Mesenteric fat pad (tissue), 1 donor: ENCODE measurements around the gene ZNF521. TPM values are rescaled to one million over a fixed set of nuclear protein-coding genes. Genes with fewer than 3 reads are reported as not detected.

ENCODE experiments used
- DNase-seq: peaks from one replicate; pipeline ENCODE4 v3.0.0-alpha.2; 2020; ENCODE audit warnings: low spot score
- total RNA-seq: library from RNA; stranded (reverse); fragmentation: NEBNext Ultra II Directional; extraction: Animal tissue kit (Norgen Biotek cat#: 25700); gene quantifications from one replicate; pipeline ENCODE4 v1.2.1, GENCODE V29; 2021
- donor health status: DM: yes; HTN: yes; CAD: no.

ZNF521 gene
- total RNA-seq, 1 donor from 2014 or later, result 20.4 TPM

DNA sequence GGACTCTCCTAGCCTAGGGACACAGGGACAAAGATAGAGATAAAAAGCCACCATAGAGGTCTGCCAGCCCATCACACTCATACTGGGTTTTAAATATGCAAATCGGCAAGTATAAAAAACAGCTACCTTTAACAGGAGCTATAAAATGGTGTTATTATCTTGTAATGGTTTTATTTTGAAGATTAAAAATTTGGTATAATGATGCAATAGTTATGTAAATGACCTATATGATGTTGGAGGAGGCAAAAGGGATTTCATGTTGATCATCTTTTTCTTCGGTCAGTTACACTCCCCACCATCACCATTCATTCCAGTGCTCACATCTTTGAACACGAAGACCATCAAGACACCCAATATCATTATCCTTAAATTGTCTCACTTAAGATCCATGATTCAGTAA lies 11.2 kb downstream of the ZNF521 start:
- no peak for DNase-seq

DNA sequence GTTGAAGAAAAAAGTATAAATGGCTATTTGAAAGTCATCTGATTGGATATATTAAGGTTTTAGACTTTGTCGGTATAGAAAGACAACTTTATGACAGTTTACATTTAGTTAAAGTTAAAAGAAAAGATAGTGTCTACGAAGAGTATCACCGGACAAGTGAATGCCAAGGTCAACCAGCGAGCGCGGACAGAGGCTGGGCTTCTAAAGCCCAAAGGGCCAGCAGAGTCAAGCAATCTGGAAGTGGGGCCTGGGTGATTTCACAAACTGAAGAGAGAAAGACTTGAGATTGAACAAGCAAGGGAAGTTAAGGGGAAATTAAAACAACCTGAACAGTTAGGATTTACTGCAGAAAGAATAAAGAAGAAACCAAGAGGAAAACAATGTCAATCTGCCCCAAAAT lies 16.3 kb downstream of the ZNF521 start:
- DNase-seq, result no peak

DNA sequence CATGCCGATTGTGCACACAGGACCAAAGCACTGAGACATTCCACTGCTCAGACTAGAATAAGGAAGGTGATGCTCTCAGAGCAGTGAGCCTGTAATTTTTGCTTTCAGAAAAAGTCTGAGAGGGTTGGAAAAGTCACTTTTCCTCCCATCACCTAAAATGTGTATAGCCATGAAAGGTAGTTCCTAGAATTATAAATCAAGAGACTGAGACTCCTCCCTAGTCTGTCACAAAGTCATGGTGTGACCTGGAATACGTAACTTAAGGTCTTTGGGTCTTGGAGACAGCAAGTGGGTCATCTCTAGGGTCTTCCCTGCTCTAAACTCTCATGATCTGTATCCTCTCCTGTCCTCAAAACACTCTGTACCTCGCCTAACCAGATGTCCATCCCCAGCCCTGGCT lies 16.9 kb downstream of the ZNF521 start:
- DNase-seq, result no peak

DNA sequence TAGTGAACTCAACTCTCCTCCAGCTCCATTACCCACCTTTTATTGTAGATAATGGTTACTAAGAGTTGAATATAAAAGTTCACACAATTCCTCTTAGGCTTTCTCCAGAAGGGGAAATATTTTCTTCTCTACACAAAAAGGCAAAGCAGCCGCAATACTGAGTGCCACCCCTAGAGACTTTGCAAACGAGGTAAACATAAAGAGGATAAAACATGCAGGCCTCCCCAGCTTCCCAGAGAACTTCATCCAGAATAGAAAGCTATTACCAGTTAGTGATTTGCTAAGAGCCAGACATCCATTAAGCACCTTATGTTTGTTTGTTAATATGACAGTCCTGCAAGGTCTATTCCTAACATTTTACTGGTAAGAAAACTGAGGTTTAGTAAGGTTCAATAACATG lies 17.4 kb downstream of the ZNF521 start:
- DNase-seq, result no peak

DNA sequence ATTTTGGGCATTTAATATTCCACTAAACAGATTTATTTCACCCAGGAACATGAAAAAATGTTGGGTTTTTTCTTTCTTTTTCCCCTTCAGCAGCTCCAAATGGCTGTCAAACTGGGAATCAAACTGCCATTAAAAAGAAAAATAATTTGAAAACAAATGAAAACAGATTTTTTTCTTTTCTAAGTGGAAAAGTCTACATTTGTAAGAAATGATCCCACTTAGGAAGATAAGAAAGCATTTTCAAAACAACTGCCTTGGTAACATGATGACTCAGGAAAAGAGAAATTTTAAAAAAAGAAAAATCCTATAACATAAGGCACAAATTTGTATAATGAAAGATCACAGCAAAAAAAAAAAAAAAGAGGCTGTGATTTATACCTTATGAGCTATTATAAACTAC lies 20.0 kb downstream of the ZNF521 start:
- no peak for DNase-seq

DNA sequence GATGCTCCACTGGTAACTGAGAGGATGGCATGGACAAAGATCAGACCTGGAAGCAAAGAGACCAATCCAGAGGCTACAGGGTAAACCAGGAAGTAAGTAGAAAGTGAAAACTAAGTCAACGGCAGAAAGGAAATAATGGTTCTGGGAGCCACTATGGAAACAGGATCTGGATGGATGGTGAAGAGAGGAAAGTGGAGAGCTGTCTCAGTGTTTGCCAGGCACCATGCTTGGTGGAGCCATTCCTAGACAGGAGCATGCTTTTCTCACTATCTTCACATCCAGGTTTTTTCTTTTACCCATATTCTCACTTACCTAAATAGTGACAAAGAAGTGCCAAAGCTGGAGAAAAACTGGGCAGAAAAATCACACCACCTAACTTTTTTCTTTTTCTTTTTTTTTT lies 22.2 kb downstream of the ZNF521 start:
- DNase-seq, result no peak

DNA sequence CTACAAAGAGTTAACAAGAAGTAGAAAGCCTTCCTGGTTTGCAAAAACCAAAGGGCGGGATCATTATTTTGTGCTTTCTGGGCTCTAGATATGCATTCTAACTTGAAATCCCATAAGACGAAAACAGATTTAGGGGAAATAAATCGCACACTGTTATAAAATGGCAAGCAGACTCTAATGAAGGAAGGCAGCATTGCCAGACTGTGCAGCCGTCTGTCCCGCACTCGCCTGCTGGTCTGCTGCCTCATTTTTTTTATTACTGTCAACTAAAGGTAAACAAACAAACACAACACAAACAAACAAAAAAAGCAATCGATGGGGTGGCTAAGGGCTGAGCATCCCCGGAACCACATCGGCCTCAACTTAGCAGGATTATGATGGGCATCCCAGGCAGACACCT lies 24.4 kb downstream of the ZNF521 start:
- no peak for DNase-seq

DNA sequence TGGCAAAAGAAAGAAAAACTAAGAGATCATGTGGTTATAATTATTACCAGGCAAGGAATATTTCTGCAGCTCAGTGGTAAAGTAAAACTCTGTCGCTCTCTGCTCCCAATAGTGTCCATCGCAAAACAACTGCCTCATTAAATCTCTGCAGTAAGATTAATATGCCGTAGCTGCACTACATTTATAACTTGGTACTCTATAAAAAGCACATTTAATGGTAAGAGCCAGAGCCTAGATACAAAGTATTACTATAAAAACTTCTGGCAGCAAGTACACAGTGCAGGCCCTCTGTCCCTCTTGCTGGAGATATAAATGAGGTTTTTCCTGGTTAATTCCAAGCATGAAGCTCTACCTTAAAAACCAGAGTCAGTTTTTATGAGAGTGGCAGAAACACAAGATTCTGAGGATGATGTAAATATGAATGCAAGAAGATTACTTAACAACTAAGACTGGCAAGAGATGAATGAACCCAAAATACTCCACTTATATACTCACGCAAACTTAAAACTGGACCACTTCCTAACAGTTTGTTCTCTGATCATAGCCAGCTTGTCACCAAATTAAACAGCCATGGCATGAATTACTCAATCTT lies 25.5 kb downstream of the ZNF521 start:
- no peak for DNase-seq

DNA sequence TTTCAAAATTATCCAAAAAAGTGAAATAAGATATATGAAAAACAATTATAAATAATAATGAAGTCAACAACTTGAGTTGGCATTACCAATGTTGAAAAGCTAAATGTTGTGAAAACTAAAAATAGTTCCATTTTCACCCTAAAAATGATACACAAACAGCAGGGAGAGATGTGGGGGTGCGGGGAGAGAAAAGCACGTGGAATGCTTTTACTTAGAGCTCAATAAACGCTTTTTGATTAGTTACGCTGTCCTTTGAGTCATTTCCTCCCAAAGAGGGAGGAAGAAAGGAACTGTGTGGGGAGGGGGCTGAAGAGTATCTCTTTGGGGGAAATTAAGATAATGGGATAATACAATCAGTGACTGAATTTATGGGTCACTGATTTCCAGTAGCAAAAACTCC lies 29.2 kb downstream of the ZNF521 start:
- no peak for DNase-seq

DNA sequence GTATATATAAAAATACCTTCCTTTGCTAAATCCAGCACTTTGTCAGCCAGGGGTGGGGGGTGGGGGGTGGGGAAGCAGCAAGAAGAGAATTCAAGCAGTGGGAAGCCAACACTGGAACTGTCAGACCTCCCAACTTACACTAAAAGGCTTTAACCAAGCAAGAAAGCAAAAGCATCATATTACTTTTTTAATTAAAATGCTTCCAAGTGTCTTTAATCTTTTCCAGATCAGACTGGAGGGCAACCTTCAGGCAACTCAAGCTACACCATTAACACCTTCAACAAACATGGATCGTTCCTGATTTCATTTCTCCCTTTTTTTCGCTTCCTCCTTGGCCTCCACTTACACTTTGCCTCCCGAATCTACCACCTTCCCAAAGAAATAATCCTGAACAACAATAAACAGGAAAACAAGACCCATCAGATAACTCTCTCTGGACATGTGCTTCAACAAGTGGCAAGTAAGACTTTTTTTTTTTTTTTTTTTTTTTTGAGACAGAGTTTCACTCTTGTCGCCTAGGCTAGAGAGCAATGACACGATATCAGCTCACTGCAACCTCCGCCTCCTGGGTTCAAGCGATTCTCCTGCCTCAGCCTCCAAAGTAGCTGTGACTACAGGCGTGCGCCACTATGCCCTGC lies 35.5 kb downstream of the ZNF521 start:
- DNase-seq, result no peak

DNA sequence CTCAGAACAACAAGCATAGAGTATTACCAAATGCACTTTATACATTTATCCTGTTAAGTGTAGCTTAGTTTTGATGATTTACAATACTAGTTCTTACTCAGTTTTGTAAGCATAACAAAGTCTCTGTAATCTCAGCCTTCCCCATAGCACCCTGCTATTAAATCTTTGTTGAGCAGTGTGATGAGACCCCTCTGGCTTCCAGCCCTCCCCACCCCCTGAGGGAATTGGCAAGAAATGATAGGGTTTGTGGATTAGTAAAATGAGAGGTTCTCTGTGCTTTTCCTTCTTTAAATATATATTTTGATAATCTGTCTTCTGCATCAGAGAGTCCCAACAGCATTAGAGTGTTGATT lies 37.2 kb downstream of the ZNF521 start:
- no peak for DNase-seq

DNA sequence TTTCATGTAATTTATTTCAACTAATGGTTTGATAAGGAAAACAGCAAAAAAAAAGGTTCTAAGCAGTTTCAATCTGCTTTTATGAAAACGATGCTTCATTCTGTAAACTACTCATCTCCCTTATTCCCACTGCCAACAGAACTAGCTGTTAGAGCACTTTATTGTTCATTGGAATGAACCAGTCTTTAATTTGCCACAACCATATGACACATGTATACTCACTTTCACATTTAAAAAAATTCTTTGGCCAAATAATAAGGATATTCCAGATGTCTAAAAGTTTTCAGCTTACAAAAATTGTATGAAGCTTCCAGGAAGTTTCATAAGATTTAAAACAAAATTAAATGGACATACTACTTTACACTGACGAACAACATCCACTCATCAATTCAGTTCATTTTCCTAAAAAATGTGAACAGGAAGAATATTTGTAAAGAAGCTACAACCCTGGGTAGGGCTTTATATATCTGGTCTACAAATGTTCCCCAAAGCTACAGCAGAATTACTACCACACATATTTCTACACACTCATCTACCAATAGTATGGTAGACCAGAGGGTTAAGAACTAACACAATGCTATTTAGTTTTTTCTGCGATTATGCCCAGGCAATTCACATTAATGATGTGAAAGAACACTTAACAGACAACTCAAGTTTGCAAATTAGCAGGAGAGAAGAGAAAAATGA lies 37.7 kb downstream of the ZNF521 start:
- no peak for DNase-seq

DNA sequence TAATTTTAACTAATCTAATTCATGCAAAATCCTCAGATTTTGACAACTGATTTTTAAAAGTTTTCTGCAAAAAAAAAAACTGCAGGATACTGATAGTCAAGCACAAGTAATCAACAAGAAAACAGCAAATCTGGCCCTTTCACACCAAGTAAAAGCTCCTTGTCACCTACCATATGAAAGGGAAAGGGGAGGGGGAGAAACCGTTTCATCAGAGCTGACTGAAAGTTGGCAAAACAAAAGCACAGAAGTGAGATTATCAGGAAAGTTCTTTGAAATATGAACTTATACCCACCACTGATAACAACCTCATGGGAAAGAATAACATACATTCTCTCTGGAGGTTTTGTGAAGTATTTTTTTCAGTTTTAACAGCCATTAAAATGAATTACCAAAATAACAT lies 38.7 kb downstream of the ZNF521 start:
- no peak for DNase-seq

DNA sequence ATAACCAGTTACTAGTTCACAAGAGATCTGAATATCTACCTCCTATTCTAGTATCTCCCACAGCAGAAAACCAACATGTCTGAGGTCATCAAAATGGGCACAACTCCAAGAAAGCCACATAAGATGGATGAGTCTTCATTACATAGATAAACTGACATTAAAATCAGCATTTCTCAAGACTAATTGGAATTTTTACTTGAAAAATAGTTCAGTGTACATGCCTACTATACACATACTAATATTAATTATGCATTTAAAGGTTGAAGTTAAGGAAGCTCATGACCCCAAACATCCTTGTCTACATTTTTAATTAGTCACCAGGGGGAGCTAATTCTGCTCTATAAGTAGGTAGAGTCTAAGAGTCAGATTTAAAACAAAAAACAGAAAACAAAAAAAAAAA lies 41.9 kb downstream of the ZNF521 start:
- DNase-seq, result no peak

DNA sequence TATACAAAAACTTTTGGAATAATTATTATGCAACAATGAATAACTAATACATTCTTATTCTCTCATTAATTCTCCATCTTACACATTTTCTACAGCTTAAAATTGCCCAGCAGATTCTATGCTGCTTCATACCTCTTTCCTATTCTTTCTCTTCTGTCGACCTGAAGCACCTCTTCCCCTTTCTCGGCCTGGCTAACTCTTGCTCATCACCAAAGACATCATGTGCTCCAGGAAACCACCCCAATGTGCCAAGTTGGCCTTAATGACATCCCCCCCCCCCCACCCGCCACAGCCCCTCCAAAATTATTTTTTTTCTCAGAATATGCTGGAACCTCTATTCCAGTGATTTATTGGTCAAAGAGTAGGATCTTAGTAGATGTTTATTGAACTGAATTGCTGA lies 43.6 kb downstream of the ZNF521 start:
- no peak for DNase-seq

DNA sequence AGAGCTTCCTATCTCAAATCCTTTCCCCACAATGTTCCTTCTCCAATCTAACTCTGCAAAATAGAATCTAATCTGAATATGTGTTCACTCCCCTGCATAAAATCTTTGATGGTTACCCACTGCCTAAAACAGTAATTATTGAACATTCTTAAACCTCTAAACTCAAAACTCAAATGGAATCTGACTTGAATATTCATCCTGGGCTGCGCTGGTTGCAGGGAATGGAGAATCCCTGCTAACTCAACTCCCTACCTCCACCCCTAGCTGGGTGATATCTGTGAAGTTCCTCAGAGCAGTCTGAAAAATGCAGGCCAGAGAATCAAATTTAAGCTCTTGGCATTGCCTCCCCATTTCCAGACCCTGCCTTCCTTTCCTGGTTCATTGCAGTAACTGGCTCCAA lies 44.8 kb downstream of the ZNF521 start:
- no peak for DNase-seq

DNA sequence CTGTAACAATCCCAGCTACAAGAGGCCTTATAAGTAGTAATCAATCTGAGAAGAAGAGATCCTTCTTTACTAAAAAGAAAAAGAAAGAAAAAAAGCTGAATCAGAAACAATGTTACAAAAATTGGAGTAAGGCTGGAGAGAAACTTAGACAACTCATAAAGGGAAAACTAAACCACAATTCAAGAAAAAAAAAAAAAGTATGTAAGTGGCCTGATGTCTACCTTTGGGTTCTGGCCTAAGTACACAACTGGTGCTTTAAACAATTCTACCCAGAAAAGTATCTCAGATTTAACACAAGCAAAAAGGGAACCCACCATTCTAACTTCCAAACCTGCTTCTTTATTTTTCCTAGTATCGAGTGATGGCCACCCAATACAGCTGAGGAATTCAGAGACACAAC lies 45.3 kb downstream of the ZNF521 start:
- no peak for DNase-seq

DNA sequence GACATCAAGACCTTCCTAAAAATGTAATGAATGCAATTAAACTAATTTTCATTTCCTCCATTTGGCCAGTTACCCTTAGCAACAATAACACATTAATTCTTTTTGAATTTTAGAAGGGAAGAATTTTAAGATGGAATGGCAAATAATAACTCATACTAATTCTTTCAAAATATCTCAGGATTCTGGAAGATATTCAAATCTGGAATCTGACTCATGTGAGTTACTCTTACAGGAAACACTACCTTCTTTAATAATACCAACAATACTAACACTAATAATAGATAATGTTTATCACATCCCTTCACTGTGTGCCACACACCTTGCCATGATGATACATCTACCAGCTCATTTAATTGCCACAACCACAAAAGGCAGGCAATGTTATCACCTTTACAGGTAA lies 46.4 kb downstream of the ZNF521 start:
- no peak for DNase-seq

DNA sequence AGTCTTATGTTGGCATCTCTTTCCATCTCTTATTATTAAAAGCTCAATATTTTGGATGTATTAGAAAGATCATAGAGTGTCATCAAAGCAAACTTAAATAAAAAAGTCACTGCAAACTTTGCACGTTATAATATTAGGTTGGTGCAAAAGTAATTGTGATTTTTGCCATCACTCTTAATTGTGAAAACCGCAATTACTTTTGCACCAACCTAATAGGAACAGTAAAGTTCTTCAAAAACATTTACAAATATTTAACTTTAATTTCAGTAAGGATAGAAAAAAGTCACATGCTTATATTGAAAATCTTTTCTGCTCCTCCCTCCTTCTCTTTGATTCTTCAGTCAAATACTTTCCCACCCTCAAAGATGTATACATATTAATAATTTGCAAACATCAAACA lies 51.5 kb downstream of the ZNF521 start:
- DNase-seq, result no peak

DNA sequence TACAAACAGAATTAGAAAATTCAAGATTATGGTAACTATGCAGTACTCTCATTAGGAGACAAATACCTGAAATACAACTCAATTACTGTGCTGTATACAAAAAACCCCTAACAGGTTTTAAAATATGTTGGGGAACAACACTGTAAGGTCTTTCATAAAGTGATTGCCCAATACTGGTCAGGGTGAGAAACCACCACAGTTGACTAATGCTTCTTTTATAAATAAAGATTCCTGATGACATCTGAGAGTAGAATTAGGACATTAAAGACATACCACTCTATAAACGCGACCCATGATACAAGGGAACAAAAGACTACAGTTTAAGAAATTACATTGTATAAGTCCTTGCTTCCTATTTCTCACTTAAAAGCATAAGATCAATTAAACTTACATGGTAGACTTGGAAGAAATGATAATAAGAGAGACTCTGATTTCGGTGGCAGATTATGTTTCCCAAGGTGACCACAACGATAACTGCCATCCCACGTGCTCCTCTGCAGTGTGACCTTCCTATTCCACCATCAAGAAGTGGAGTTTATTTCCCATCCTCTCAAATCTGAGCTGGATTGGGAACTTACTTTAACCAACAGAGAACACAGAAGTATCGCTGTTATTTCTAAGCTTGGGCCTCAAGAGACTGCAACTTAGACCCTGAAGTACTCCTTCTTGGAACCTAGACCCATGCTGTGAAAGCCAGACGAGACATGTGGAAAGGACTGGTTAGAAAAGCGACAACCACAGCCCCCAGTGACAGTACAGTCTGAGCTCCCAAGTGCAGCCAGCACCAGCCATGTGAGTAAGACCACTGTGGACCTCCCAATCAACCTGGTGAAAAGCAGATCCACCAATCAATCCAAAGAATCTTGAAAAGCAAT lies 52.3 kb downstream of the ZNF521 start:
- DNase-seq, result no peak

DNA sequence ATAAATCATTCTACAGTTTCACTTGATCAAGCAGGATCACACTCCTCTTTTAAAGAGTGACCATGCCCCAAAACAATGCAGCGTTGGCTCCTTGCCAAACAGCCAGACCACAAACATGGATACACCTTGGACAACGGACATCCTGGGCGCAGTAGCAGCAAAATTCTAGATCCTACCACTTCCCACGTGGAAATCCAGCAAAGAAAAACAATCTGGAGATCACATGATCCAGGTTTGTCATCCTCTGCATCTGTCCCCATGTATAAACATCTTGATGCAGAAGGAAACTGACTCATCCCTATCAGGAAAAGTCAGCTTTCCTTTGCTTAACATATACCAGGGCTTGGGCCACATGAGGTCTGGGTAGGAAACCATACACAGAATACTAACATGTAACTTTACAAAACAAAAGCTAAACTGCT lies 53.1 kb downstream of the ZNF521 start:
- DNase-seq, result no peak

DNA sequence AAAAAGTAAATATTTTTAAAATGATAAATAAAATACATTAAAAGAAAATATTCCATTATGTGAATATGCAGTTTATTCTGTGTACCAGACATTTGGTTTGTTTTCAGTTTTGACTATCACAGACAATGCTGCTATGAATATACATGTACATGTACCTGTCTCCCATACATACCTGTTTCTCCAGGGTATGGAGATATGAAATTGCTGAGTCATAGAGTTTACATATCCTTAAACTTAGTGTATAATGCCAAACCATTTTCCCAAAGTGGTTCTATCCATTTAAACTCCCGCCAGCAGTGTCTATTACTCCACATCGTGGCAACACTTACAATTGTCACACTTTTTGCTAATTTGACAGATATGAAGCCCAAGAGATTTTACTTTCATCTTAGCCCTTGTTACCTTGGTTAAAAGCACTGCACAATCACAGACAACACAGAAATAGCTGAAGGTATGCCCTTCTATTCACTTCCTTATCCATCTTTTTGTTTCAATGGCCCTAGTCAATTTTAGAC lies 56.3 kb downstream of the ZNF521 start:
- DNase-seq, result no peak
